SU-DHL-6 (cell line): ENCODE results near the gene RTRAF.

Experiments
- CTCF ChIP-seq: fragments of 200-600 bp; sonication (generic); IDR thresholded peaks from one replicate; pipeline ENCODE4 v1.5.1; 2017; ENCODE audit warnings: antibody characterized with exemption, mild to moderate bottlenecking, low read length, moderate library complexity; ENCODE audit not compliant: insufficient read depth, poor library complexity, severe bottlenecking
- EZH2phosphoT487 ChIP-seq: fragments of 200-600 bp; sonication (generic), shearing (Covaris generic); conservative IDR thresholded peaks from 2 replicates; pipeline ENCODE4 v1.6.1; 2018; ENCODE audit warnings: mild to moderate bottlenecking, antibody characterized with exemption, low read length, moderate library complexity, mixed read lengths

GRCh38 chr14:52008136-52008535 is 18.8 kb downstream of the RTRAF start:
- TF ChIP-seq CTCF (no peak), EZH2phosphoT487 (no peak)
